NCI-H1417 treated with DMSO at 0.1 percent for 48 hours (cell line): Measurements from ENCODE around the gene SMG6.
"Not testable (repeated sequence)": the region's sequence is repeated elsewhere in the genome, so short reads cannot be mapped to it uniquely, and the experiment has no call there.

ENCODE experiments used
- DNase-seq: peaks from one replicate; lab custom pipeline; 2025; lab: John Stamatoyannopoulos, UW

The SMG6 gene

DNA sequence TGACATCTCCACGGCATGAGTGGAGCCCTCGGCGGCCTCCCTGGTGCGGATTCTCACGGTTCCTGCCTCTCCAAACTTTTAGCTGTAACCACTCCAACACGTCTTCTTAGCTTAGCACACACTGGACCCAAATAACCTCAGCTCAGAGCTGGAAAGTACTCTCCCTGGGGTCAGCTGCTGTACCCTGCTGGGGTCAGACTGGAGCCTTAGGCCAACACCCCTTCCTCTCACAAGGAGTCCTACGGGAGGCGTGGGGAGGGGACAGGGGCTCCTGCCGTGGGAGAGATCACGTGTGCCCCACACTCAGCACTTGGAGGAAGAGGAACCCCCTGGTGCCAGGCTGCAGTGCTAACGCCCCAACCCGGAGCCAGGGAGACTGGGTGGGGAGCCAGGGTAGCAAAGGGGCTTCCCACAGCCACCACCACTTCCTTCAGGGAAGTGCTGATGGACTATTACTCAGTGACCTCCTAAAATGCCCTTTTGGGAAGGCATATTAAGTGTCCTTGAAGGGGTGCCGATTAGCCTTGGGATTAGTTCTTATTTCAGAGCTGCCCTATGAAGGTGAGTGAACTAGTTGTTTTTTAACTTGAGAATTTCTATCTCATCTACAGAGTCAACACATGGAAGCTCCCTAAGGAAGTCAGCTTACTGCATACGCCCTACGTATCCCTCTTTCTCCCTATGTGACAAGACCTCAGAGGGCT is 124.6 kb downstream of the SMG6 start:
- DNase-seq, result no peak

DNA sequence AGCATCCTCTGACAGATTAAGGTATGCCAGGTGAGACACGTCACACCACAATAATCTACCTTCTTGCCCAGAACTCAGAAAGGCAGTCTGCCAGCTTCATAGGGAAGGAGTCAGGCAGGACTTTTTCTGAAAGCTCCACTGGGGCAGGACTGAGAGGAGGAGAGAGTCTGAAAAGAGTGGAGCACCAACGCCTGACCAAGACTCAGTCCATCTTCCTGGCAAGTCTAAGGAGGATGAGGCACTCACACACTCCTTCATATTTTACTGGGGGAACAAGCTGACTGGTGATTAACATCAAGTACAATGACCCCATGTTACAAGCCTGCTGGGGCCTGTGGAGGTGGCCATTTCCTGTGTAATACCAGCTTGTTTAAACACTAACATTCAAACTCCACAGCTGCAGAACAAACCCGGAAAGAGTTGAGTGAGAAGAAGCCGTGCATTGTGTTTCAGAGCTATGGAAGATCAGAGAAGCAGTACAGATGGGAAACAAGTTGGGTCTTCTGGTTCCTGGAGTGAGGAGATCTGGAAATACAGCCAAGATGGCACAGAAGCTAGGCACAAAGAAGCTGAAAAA is 126.3 kb downstream of the SMG6 start:
- no peak for DNase-seq

DNA sequence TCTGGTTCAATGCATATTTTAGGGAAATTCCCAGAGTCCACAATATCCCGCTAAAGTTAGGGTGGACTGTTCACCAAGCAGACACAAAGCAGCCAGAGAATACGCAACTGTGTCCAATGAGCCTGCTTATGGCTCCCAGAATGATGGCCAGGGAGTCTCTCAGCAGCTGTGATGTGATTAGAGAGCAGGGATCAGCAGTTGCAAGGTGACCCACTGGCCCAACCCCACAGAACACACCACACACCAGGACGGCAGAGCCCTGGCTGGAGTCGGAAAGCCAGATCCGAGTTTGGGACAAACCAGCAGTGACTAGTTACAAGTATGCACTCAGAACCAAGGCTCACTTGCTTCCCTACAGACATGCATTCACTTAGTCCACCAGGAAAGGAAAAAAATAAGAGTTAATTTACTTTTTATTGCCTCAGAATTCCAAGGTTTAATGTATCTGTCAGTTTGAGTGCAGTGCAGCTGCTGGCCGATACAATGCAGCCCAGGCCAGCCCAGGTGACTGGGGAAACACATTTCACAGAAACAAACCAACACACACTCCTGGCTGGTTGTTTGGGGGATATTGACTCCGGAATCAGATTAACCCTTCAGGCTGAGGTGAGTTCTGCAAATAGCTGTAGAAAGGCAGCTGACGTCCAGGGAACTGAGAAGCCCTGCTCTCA is 127.0 kb downstream of the SMG6 start:
- no peak for DNase-seq

DNA sequence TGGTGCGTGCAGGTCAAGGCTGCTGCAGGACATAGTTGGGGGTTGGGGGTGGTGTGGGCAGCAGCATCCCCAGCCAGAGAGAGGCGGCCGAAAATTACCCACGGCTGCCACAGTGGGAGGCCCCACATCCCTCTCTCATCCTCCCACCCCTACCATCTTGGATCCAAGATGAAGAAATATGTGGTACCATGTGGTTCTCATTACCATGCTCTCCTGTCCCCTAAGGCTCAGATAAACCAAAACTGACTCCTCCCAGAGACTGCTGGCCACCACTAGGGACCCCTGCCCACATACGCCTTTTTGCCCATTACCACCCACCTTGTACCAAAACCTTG is 128.3 kb downstream of the SMG6 start:
- DNase-seq, result no peak

DNA sequence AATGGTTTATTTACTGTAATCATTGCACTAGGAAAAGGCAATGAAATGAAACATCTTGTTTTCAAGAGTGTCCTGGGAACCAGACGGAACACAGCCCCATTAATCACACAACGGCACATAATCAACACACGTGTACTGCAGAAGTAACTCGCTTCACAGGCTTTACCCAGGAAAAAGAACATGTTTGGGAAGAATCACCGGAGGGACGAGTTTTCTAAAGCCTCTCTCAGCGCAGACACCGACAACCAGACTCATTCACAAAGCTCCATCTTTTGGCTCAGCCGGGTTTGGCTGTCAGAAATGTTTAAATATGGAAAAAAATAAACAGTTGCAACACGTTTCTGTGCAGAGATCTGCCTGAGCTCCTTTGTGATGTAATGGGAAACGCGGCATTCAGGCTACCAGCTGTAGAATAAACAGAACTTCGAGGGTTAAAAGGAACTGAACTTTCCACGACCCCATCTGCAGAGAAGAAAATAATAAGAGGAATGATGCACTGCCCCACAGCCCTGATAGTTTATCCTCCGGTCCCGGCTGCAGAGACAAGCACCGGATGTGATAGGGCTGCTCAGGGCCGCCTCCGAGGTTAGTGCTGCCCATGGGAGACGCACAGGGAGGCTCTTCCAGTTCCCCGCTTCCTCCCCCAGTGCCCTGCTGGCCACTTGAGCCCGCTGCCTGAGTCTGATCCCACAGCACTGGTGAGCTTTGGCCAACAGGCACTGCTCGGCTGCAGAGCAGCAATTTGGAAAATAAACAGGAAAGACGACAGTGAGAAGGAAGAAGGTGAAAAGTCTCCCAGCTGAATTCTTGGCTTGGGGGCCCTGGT is 128.9 kb downstream of the SMG6 start:
- DNase-seq, result no peak

DNA sequence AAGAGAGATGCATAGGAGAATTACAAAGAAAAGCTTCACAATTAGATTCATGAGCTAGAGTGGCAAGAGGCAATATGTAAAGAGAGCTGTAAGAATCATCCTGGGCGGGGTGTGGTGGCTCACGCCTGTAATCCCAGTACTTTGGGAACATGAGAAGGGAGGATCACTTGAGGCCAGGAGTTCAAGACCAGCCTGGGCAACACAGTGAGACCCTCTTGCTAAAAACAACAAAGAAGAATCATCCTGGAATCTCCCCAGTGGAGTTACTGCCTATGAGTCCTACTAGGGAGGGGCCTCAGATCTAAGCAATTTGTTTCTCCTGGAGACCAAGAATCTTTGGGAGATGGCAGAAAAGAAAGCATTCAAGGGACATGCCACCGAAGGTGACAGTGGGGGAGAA is 129.6 kb downstream of the SMG6 start:
- DNase-seq, result no peak

DNA sequence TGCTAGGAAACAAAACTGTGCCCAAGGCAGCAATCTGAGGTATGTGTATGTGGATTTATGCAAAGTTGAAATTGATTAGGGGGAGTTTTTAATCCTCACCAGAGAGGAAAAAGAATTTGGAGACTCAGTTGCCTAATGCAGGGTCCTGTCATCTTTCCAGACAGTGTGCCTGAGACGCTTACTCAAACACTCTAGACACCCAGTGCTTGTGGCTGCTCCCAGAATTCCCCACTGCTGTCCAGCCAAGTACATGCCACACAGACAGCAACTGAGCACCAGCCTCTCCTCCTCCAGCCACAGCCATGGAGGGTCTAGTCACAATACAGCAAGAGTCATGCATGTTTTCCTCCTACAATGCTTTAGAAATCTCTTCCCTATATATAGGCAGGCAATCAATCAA is 130.6 kb downstream of the SMG6 start:
- DNase-seq, result no peak

DNA sequence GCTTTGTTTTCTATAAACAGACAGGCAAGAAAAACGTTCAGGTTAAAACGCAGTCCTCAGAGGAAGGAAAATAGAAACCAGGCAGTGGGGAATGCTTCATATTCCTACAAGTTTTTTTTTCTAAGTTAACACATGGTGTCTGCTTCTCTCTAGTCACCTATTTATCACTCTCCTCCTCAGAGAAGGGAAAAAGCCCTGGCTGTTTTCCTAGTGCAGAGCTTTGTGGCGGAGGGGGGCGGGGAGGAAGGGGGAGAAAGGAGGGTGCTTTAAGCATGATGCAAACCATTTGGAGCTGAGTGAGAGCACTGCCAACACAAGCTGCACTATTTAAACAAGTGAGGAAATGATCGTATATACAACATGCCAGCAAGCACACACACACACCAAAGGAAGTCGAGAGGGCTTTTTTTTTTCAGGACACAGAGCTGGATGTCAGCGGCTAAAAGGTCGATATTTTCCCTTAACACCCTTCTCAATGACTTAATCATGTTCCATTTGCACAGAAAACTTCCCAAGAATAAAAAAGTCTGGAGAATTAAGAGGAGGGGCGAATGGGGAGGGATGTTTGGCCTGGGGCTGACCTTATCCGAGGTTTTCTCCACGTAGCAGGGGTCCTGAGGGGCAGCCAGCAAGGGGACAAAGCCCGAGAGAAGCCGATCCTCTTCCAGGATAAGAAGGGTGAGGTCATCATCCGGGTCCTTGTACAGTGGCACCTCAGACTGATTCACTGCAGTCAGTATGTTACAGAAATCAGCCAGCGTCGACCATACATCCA is 131.3 kb downstream of the SMG6 start:
- DNase-seq, result no peak

DNA sequence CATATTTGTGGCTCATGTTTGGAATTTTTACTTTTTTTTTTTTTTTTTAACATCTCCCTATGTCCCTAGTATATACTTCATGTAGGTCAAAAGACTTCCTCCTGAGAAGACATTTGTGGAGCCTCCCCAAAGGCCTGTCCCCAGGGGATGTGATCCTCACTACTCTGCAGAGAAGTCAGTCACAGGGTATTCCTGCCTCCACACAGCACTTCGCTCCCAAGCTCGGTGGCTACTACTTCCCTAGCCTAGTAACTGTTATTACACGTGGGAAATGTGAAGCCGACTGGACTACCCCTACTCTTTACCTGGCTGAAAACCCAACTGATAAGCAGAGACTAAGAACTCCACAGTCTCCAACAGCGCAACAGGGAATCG is 131.9 kb downstream of the SMG6 start:
- DNase-seq, result no peak

DNA sequence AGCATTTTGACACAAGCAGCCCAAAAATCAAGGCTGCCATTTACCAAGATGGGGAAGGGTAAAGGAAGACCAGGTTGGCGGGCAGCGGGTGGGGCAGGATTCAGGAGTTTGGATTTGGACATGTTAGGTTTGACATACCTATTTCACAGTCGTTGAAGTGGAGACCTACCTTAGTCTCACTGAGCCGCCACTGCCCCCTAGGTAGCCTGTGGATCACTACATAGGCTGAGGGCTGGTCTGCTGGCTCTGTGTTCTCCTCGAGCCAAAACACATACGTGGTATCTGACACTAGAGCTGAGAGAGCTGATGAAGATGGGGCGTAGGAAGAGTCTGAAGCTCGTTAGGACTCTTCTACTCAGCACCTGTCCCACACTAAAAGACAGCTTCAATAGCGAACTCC is 133.6 kb downstream of the SMG6 start:
- DNase-seq, result no peak

DNA sequence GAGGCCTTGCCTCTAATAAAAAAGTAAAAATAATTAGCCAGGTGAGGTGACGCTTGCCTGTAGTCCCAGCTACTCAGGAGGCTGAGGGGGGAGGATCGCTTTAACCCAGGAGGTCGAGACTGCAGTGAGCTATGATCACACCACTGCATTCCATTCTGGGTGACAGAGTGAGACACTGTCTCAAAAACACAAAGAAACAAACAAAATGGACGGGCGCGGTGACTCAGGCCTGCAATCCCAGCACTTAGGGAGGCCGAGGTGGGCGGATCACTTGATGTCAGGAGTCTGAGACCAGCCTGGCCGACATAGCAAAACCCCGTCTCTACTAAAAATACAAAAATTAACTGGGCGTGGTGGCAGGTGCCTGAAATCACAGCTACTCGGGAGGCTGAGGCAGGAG is 137.9 kb downstream of the SMG6 start:
- DNase-seq, result not testable (repeated sequence)

DNA sequence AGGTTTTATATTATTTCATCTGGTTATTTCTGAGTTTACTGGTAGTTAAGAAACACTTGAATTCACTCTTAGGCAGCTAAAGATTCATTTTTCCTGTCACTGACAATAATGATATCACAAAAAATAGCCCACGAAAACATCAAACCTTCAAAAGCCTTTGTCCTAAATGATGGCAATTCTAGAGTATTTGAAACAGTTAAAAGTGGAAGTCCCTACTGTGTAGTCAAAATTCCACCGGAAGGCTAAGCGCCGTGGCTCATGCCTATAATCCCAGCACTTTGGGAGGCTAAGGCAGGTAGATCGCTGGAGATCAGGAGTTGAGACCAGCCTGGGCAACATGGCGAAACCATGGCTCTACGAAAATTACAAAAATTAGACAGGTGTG is 145.2 kb downstream of the SMG6 start:
- no peak for DNase-seq

DNA sequence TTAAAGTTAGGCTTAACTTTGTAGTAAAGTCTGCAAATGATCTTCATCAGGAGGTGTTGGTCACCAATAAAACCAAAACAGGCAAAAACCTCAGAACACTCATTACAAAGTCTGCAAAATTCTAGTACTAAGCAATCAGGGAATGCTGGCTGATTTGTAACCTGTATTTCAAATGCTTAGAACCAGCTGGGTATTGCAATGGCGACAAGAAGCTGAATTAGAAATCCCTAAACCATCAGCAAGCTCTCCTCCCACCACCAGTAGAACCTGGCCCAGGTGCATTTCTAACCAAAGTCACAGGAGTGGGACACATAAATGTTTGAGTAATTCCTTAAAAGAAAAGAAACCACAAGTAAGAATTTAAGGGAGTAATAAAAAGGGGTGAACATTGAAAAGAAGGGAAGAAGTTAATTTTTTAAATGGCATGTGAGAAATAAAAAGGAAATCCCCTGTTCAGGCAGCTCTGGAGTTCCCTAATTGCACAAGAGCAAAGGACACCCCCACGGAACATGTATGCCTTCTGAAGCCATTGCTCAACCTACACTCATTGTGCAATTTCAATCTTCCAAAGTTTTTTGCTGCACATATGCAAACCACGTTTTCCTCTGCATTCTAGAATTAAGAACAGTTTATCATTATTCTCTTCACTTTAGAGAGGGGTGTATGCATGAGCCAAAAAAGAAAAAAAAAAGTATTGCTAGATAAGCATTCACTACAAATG is 145.8 kb downstream of the SMG6 start:
- DNase-seq, result no peak

DNA sequence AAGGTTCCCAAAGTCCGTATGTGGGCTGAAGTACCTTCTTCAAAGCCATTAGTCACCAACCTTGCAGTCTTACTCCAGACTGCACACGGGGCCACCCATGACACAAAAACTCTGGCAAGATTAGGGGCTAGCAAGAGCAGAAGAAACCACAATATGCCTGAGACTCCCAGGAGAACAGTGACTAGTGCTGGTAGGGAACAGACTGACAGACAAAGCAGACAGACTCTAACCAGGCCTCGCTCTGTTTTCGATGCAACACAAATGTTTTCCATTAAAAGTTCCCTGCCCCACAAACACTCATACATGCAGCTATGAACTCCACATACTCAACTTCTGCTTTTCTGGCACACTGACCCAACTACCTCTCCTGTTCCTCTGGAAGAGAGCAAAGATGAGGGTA is 146.5 kb downstream of the SMG6 start:
- DNase-seq, result no peak

DNA sequence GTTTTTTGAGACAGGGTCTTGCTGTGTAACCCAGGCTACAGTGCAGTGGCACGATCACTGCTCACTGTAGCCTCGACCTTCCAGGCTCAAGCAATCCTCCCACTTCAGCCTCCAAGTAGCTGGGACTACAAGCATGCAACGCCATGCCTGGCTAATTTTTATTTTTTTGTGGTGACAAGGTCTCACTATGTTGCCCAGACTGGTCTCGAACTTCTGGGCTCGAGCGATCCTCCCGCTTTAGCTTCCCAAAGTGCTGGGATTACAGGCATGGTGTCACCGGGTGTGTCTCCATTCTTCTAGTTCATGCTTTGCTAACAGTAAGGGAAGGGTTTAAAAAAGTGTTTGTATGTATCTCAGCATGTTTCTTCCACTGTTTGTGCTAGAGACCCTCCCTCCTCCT is 146.9 kb downstream of the SMG6 start:
- no peak for DNase-seq

DNA sequence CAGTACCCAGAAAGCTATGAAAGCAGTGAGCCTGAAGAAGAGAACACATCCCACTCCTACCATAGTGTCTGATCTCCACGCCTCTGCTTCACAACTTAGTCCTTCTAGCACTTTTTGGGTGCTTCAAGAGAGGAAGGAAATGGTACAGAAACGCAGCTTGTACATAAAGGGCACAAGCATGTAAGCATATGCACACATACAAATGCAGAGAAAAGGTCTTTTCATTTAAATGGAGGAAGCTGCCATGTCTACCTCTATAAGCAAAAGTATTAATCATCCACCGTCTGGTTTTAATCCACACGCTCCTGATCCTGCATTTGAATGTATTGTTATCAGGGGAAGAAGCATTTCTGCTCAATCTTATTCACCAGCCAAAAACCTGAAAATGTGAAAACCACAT is 148.0 kb downstream of the SMG6 start:
- no peak for DNase-seq

DNA sequence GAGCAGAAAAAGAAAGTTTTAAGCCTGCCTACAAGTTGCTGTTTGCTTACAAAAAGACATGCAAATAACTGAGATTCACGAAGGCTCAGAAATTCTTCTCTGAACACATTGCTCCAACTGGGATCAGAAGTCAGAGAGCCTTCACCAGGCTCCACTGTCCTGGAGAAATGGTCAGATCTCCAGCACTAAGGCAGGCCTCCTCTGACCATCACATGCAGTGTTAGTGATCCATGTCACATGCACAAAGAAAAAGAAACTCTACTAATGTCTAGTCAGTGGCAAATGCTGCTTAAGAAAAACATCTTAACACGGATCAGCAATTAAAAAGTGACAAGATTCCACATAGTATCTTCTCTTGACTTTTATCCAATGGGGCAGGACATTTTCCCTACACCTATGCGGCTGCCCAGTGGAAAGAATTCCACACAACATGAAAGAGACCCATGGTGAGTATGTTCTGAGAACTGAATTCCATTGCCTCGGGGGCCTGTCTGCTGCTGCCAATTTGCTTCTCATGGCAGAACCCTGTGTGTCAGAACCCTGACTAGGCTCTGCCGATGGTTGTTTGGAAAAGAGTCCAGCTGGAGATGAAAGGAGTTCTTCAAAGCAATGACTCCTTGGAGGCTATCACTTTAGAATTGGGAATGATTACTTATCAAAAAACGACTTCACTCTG is 152.1 kb downstream of the SMG6 start:
- DNase-seq, result no peak

DNA sequence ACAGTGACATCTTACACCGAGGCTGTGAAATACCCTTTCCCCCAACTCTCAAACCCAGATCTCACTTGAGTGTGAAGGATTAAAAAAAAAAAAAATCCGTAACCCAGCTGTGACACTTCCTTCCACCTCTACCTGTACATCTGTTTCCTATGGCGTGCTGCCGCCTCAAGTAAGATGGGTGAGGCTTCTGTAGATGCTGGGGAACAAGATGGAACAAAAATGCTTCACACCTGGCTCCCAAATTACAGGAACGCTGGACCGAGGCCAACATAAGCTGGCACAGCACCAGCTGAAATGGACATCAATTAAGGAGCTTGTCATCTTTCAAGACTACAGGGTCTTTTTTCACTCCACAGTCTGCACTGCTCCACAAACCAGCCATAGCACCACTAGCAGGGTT is 152.8 kb downstream of the SMG6 start:
- DNase-seq, result no peak

DNA sequence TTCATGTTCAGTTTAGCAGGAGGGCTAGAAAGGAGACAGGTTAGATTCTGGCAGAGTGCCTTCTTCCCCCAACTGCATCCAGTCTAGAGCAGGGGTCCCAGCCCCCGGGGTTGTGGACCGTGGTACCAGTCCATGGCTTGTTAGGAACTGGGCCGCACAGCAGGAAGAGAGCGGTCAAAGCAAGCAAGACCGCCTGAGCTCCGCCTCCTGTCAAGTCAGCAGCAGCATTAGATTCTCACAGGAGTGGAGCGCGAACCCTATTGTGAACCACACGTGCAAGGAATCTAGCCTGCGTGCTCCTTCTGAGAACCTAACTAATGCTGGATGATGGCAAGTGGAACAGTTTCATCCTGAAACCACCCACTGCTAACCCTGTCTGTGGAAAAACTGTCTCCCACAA is 153.7 kb downstream of the SMG6 start:
- no peak for DNase-seq

DNA sequence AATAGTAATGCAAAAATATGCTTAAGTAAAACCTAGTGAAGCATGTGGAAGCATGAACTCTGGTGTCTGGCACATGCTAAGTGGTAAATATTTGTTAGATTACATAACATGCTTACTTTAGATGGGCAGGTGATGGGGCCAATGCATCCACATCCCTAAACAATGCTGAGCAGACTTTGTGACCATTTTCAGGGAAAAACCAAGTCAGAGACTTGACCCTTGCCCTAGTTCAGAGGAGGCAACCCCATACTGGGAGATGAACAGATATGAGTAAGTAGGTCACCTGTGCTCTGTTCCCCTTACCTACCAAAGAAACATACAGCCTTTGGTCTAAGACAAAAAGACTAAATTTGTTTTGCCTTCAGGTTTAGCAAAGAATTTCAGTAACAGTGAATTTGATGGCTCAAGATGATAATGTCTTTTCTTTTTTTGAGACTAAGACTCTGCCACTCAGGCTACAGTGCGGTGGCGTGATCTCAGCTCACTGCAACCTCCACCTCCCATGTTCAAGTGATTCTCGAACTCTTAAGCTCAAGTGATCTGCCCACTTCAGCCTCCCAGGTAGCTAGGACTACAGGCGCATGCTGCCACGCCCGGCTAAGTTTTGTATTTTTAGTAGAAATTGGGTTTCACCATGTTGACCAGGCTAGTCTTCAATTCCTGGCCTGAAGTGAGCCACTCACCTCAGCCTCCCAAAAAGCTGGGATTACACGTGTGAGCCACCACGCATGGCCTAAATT is 157.3 kb downstream of the SMG6 start:
- no peak for DNase-seq
